SK-N-SH treated with all-trans-retinoic acid at 6 μM for 48 hours (cell line): Measurements from ENCODE around the gene OR2M7.

ENCODE experiments used
- ESRRG ChIP-seq: fragments of 250-450 bp; sonication (Bioruptor Pico); IDR thresholded peaks from 2 replicates; pipeline ENCODE4 v1.6.1; 2021; ENCODE audit warnings: mild to moderate bottlenecking
- RARB ChIP-seq: fragments of 250-450 bp; sonication (Bioruptor Pico); IDR thresholded peaks from 2 replicates; pipeline ENCODE4 v1.8.0; 2021; ENCODE audit warnings: mild to moderate bottlenecking, moderate library complexity
- TF ChIP-seq, protein P1 (sequence below): fragments of 250-450 bp; sonication (Bioruptor Pico); IDR thresholded peaks from 2 replicates; pipeline ENCODE4 v1.8.0; 2020; ENCODE audit warnings: mild to moderate bottlenecking, moderate library complexity, borderline replicate concordance

DNA sequence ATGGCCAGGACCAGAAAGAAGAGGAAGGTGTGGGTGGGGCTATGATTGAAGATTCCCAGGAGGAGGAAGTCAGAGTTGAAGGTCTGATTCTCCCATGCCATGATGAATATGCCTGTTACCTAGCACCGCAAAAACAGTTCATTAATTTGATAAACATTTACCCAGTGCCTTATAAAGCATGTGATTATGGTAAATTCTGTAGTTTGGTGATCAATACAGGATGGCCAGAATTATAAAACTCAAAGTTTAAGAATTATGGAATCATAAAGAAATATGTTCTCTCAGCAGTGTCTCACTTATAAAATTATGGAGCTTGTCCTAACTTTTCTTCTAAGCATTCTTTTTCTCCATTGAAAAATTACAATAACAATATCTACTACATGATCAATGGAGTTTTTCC is at the start of gene OR2M7:
- TF ChIP-seq, protein P1, sequence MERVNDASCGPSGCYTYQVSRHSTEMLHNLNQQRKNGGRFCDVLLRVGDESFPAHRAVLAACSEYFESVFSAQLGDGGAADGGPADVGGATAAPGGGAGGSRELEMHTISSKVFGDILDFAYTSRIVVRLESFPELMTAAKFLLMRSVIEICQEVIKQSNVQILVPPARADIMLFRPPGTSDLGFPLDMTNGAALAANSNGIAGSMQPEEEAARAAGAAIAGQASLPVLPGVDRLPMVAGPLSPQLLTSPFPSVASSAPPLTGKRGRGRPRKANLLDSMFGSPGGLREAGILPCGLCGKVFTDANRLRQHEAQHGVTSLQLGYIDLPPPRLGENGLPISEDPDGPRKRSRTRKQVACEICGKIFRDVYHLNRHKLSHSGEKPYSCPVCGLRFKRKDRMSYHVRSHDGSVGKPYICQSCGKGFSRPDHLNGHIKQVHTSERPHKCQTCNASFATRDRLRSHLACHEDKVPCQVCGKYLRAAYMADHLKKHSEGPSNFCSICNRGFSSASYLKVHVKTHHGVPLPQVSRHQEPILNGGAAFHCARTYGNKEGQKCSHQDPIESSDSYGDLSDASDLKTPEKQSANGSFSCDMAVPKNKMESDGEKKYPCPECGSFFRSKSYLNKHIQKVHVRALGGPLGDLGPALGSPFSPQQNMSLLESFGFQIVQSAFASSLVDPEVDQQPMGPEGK (CRISPR knock-in tag), result no peak
- TF ChIP-seq RARB, result no peak
- no peak for TF ChIP-seq ESRRG (CRISPR knock-in tag)
